ENCODE data around the gene BCL2. TPM values are rescaled to one million over a fixed set of nuclear protein-coding genes. Genes with fewer than 3 reads are reported as not detected.

BCL2 gene
- polyA plus RNA-seq, 1 donor: 16.0 TPM

DNA sequence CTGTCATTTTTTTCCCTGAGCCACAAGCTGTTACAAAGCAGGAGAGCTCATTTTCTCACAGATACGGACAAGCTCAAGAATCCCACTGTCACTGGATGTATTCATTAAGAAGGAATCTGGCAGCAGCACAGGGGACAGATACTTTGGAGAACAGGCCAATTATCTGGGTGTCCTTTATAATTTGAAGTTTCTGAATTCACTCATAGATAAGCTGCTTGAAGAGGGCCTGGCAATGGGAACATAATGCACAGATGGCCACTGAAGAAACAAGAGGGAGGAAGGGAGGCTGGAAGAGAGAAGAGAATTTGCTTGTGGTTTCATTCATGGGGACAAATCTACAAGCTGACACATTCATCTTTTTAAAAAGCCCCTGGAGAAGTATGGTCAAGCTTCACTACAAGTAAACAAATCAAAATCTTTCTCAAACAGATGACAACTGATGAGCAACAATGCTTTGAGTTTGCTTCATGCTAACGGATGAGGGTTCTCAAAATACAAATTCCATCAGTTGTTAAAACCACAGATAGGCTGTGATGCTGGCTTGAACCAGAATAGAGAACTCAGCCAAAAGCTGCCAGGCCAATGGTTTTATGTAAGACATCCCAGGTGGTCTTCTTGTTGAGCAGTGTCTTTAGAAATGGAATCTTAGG is 11.9 kb downstream of the BCL2 start:
- no peak for DNase-seq

DNA sequence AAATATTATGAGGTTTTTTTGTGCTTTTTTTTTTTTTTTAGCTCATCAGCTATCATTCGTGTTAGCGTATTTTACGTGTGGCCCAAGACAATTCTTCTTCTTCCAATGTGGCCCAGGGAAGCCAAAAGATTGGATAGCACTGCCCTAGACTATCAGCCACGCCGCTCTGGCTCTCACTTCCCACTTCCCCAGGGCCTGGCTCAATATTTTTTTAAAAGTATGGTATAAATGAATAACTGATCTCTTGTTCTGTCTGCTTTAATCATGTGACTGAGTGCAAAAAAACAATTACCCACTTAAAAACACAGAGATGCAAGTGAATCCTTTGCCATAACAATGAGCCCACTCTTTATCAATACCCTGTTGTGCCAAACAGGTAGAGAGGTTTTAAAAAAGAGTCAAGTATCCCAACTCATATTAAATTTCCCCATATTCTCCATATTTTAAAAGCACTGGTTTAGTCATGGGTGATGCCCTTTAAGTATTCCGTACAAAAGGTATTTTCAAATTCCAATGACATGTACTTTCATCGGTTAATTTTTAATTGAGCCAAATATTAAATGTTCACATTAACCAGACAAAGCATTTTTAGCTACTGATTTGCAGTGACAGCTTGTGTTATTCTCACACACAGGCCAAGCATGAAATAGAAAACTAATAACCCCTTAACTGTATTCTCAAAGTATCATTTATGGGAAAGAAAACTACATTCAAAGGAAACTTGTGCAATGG is 12.6 kb downstream of the BCL2 start:
- no peak for DNase-seq

DNA sequence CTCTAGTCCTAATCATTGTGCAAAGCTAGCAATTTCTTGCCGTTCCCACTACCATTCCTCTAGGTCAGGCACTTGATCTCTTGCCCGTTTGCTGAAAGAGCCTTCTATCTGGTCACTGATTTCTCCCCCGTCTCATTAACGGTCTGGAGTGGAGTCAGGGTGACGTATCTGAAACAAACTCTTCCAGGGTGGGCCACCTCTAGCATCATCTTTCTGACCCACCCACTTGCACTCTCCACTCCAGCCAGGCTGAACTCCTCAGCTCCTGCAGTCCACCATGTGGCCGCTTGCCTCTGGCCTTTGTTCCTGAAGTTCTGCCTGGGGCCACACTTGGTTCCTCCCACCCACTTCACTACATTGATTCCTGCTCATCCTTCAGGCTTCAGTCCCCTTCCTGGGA is 13.3 kb downstream of the BCL2 start:
- DNase-seq: no peak

DNA sequence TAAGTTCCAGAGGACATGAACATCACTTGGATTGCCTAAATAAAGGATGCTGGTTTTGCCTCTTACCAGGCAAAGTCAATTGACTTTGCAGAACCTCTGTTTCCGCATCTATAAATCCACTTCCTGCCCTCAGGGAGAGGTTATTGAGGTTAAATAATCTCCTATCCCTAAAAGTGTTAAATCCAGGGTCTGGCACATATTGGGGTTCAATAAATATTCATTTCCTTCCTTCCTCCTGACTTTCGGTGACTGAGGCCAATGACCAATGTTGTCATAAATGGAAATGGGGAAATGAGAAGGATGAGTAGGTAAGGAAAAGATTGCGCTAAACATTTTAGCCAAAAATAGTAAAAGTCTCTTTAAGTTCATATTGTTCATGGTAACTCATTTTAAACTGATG is 16.0 kb downstream of the BCL2 start:
- no peak for DNase-seq

DNA sequence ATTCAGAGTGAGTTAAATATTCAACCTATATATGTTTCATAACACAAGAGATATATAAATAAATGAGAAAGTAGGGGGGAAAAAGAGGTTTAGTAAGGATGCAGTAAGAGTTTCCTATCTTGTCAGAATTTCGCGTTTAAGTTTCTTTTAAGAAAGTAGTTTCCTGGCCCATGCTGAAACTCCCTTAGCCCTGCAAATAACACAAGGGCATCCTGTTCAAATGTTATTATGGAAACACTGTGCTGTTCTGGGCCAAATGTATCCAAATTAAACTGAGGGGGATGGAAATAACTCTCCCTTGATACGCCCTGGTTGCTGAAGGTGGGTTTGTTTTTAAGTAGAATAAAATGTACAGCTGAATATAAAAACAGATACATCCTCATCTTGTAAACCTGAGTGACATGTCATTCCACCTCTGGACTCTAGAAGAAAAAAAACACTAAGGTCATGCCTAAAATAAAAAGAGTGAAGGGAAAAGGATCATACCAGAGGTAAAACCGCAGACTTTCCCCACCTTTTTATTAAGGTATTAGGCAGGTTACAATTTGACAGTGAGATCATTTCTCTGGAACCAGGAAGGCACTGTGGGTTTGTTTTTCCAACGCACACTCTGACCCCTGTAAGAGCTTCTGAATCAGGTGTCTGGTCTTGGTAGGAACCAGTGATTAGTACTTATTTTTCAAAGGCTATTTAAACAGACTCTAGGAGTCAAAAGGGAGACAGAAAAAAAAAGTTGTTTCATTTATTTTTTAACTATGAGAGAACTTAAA is 16.7 kb downstream of the BCL2 start:
- DNase-seq: no peak

DNA sequence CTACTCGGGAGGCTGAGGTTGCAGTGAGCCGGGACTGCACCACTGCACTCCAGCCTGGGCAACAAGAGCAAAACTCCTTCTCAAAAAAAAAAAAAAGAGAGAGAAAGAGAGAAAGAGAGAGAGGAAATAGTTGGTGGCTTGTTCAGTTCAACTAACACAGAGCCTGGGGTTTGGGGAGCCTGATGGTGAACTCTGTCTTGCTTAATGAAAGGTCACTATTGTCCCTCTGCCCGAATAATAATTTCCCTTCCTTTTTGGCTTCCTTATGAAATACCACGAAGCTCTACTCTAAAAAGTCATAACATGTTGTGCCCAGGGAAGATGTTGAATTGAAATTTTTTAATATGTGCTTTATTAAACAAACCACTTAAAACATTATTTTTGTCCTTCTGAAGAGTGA is 17.3 kb downstream of the BCL2 start:
- no peak for DNase-seq

DNA sequence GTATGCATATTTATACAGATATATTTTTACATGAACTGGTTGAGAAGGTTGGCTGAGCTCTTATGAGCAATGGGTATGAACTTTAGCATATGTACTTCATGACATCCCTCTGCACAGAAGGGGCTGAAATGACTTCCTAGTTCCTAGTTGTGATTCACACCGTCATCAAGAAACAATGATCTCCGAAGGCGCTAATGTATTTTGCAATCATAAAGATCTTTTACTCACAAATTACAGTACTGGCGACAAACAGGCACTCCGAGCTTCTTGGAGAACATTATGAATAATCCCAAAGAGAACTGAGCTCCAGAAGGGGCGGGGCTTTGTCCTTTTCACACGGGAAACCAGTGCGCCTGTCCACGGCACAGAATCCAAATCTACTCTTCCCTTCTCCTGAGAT is 18.1 kb downstream of the BCL2 start:
- no peak for DNase-seq

DNA sequence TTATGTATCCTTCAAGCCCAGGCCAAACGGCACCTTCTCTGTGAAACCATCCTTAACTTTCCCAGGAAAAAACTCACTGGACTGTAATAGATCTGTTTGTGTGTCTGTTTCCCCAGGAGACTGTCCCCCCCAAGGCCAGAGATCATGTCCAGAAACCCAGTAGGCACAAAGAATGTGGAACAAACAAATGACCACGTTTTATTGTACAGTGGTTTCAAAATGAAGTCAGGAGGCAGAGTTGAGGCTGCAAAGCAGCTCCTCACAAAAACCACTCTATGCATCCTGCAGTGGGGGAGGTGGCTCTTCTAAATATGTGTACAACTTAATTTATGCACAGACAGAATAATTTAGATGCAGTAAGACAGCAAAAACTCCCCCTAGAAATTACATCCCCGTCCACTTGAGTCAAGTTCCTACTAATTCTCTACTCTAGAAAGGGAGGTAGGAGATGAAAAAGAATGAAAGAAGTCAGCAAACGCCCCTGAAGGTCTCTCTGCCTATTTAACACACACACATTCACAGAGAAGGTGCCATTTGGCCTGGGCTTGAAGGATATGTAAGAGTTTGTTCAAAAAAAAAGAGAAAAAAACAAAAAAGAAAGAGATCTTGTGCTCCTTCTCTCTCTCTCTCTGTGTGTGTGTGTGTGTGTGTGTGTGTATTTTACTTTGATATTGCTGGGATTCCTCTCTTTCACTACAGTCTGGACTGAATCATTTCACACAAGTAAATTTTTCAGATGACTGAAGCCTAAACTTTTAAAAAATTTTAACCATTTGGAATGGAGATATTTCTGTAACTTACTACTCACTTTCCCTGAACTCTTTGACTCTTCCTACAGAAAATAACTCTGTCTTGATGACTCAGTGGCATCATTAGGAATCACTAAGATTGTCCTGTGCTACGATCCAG is 19.5 kb downstream of the BCL2 start:
- DNase-seq: no peak

DNA sequence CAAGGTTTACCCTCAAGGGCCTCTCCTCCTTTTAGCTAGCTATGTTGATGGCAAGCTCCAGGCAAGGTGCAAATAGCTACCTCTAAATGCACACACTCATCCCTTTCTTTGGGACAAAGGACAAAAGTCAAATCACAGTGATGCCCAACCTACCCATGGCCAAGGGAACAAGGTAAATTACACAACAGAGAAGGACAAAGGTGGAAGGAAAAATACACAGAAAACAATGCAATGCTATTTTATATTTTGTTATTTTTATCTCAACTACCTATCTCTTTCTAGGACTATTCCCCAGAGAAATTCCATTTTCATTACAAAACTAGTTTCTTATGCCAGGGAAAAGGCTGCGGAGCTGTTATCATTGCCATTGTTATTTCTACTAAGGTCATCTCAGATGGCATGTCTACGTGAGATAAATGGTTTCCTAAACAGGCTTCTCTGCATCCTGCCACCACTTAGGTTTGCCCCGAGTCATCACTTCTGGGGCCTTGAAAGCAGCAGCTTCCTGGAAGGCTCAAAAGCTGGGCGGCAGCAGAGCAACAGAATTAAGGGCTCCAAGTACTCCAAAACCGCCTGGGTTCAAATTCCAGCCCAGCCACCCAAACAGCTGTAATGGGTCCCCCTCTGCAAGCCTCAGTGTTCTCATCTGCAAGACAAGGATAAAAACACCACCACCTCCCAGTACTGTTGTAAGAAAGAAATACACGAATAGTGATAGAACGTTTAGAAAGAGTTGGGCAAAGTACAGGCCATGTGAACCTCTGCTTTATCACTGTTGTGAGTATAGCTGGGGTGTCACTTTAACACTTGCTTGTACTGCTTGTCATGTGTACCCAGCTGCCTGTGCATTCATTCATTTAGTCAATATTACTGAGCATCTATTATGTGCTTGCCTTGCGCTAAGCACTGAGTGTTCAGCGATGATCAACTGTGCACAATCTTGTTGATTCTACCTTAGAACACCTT is 20.9 kb downstream of the BCL2 start:
- no peak for DNase-seq

DNA sequence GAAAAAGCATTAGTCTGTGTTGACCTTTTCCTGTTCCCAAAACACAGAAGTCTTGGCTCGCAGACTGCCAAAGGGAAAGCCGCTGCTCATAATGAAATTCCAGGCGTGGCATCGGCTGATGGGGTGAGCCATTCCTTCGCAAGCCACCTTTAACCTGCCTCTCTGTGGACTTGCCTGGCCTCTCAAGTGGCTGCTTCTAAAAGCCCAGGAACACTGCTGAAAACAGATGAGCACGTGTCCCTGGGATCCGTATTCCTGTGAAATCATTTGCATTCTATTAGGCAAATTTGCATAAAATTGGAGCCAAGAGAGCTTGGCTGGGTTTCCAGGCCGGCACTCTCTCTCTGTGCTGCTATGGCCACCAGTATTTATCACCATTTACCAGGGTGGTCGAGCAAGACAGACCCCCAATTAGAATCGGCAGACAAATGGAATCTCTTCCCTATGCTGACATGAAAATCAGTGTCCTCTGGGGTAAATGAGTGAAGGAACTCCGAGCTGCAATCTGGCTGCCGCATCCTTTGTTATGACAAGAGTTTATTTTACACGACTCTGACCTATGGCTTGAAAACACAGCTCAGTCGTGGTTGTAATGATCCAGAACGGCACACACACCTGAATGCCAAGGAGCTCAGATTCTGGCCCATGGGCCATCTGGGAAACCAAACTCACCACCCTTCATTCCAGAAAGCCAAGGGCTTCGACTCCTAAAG is 21.7 kb downstream of the BCL2 start:
- DNase-seq: no peak

DNA sequence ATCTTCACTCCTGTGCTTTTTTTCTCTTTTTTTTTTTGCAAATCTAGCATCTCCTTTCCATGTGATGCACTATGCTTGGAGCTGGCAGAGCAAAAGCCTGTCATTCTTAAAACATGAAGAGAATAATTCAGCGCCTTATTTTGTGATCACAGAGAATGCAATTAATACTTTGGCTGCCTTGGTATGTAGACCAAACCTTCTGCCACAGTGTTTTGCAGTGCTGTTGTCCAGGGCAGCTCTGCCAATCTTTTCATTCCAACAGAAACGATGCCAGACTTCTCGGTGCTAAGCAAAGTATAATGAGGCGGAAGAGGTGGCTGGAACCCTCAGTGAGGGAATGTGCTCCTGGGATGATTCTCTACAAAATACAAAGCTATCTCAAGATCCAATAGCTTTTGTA is 25.6 kb downstream of the BCL2 start:
- no peak for DNase-seq

DNA sequence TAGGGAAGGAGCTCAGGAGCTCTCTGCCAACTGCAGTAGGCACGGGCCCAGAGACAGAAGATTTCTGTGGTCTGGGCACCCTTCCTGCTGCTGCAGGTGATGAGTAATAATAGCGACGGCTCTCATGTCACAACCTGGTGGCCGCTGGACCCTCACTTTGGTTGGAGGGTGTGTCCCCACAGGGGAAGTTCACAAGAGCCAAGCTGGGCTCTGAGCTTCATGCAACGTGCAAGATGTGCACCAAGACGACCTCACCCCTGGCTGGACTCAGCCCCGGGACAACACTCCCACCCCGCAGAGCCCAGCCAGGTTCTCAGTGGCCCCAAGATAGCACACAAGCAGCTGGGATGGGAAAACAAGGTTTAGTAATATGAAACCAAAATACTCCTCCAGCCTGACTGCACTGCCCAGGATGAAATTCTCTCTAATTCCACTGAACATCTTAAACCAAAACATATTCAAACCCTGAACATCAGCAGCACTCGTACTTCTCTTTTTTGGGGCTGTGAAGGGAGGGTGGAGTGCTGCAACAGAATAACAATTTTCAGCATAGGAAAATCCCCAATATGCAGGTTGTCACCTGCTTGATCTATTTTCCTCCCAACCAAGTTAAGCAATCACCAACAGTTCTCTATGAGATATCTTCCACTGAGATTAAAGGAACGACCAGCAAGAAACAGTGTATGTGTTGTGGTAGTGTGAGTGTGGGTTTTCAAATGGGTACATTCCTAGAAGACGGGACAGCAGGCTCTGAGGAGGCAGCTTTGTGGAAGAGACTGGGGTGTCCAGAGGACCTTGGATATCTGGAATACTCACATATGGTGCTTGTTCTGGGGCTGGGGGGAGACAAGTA is 26.5 kb downstream of the BCL2 start:
- no peak for DNase-seq

DNA sequence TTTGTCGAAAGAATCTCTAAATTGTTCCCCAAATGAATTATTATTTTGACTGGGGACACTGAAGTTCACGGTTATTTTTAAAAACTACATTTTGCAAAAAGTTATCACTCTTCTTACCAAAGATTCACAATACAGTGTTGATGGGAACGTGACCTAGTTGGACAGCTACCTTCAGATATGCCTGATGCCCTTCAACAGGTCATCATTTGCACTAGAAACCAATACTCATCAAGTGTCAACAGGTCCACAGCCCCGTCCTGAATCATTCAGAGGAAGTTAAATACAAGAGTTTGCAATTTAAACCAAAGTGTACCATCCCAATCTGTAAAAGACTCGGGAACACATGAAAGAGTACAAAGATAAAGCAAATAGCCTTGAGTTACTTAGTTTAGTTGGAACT is 28.3 kb downstream of the BCL2 start:
- no peak for DNase-seq

DNA sequence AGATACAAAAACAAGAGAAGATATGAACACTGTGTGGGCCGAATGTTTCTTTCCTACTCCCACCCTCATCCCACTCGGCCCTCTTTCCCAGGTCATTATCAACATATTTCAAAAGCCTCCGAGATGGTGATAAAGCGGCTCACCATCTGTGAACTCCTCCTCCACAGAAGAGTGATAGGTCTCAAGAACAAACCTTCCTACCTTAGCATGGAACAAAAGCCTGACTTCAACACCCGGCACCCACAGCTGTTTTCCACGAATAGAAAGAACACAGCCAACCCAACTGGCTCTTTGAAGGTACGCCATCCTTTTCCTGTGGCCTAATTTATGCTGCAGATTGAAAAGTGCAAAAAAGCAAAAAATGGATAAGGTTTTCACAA is 28.8 kb downstream of the BCL2 start:
- no peak for DNase-seq

DNA sequence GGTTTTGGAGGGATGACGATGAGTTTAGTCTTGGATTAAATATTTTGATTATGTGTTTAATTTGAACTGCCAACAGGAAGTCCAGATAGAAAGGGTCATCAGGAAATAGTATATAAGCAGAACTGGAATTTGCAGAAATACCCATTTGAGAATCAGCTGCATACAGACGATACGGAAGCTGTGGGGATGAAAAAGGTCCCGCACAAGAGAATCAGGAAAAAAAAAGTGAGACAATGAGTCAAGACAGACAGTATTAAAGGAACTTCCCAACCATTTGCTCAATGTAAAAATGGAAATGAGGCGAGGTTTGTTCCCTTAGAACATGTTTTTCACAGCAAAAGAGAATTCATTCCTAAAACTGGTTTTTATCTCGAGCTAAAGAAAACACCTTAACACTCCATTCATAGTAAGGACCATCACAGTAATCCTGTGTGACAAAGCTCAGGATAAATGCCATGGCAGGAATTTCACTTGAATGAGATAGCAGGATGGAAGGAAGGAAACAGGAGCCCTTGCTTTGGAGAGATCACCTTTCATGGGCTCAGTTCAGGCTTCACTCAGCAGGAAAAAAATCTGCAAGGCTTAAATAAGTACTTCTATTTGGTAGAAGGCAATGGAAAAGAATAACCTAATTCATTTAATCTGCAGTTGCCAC is 29.3 kb downstream of the BCL2 start:
- DNase-seq: no peak

DNA sequence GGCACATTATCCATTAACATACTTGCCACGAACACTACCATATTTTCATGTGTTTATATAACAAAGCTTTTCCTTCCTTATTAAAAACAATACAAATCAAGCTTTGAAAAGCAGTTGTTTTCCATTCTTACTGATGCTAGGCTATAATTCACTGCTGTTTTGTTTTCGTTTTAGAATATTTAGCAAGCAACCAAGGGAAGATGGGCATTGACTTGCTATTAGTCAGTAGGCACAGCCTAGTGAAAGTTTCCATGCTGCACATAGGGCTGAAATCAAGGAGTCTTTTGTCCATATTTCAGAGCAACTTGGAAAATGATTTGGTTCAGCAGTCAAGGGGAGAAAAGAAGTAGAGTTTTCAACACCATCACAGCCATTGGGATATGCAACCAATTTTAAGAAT is 31.3 kb downstream of the BCL2 start:
- DNase-seq: no peak

DNA sequence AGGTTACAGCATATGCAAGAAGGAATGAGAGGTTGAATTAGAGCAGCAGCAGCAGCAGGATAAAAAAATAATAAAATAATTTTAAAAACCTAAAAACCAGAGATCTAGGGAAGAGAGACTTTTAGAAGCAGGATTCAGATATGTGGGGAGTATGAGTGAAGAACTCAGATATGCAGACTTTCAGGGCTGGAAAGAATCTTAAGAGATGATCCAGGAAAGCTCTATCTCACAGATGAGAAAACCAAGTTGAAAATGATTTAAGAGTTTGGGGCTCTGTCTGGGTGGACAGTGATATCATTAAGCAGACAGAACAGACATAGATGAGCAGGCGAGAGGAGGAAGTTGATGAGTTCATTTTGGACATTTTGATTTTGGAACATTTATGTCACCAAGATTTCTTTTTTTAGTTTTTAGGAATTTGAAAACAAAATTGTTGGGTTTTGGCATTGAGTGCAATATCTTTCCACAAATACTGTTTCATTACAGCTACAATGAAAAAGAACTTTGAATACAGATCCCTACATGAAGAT is 31.8 kb downstream of the BCL2 start:
- DNase-seq: no peak

DNA sequence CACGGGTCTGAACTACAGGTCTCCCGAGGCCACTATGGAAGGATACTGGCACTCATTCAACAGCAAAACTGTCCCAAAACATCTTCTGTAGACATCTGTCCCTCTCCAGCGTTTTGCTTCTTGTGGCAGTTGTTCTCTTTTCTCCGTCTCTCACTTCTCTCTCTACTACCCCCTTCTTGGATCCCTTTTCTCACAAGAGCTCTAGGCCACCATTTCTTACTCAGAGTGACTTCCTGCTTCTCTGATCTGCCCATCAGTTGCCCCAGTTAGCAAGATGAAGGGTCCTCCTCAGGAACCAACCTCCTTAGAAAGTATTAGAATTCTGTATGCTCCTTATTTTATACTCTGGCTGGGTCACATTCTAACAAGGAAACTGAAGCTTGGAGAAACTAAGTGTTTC is 32.6 kb downstream of the BCL2 start:
- no peak for DNase-seq
